A673 (cell line): ENCODE data around the gene ADAMTS2. TPM values are rescaled to one million over a fixed set of nuclear protein-coding genes. Genes with fewer than 3 reads are reported as not detected.

Experiments
- BruUV-seq: library from RNA; stranded (reverse); fragments of 400-500 nt; replicated peaks from 2 replicates; lab custom pipeline; 2021; lab: Mats Ljungman, UMichigan
- CTCF ChIA-PET: fragments of 300-600 bp; sonication (Branson Sonifier 250); formaldehyde crosslinking; loops from one replicate; lab custom pipeline; 2022; ENCODE audit warnings: antibody characterized with exemption; lab: Charles Lee
- POLR2A ChIA-PET: fragments of 300-600 bp; sonication (Branson Sonifier 250); formaldehyde crosslinking; loops from one replicate; lab custom pipeline; 2022; ENCODE audit warnings: antibody characterized with exemption; ENCODE audit not compliant: low non-redundant PET; lab: Charles Lee
- DNase-seq: peaks from one replicate; pipeline ENCODE4 v3.0.0-alpha.2; 2015; ENCODE audit warnings: low spot score
- H3K27ac ChIP-seq: fragments of 200-600 bp; sonication (generic); 2 replicates; pipeline ENCODE4 v1.5.1; 2016; ENCODE audit warnings: mixed run types, low read depth, mild to moderate bottlenecking, mixed read lengths, antibody characterized with exemption, low read length; ENCODE audit not compliant: poor library complexity, severe bottlenecking
- H3K27me3 ChIP-seq: fragments of 200-600 bp; sonication (generic); replicated peaks from 2 replicates; pipeline ENCODE4 v1.6.1; 2017; ENCODE audit warnings: mixed run types, low read depth, mild to moderate bottlenecking, mixed read lengths, antibody characterized with exemption, low read length; ENCODE audit not compliant: insufficient read depth, poor library complexity
- H3K36me3 ChIP-seq: fragments of 200-600 bp; sonication (generic); 2 replicates; pipeline ENCODE4 v1.6.1; 2016; ENCODE audit warnings: mixed run types, mild to moderate bottlenecking, mixed read lengths, antibody characterized with exemption, low read length; ENCODE audit not compliant: insufficient read depth, poor library complexity, severe bottlenecking
- H3K4me1 ChIP-seq: fragments of 200-600 bp; sonication (generic); 2 replicates; pipeline ENCODE4 v1.6.1; 2017; ENCODE audit warnings: mixed run types, mild to moderate bottlenecking, mixed read lengths, antibody characterized with exemption, low read length; ENCODE audit not compliant: insufficient read depth, poor library complexity, severe bottlenecking
- H3K4me3 ChIP-seq: fragments of 200-600 bp; sonication (generic); 2 replicates; pipeline ENCODE4 v1.5.1; 2016; ENCODE audit warnings: low read depth, mixed run types, mild to moderate bottlenecking, mixed read lengths, low read length; ENCODE audit not compliant: poor library complexity, severe bottlenecking
- H3K9me3 ChIP-seq: fragments of 200-600 bp; sonication (generic); 2 replicates; pipeline ENCODE4 v1.6.1; 2016; ENCODE audit warnings: mixed run types, low read depth, mild to moderate bottlenecking, mixed read lengths, antibody characterized with exemption, low read length; ENCODE audit not compliant: poor library complexity, severe bottlenecking
- CTCF ChIP-seq: fragments of 300-800, 200-600 bp; sonication (generic); conservative IDR thresholded peaks from 2 replicates; pipeline ENCODE4 v1.5.1; 2017; ENCODE audit warnings: low read depth, mild to moderate bottlenecking, antibody characterized with exemption, low read length, moderate library complexity, mixed read lengths
- EZH2 ChIP-seq: fragments of 200-600 bp; sonication (generic); IDR thresholded peaks from 2 replicates; pipeline ENCODE4 v1.6.1; 2017; ENCODE audit warnings: borderline replicate concordance, low read depth, mild to moderate bottlenecking, mixed read lengths, antibody characterized with exemption, low read length; ENCODE audit not compliant: poor library complexity, severe bottlenecking
- intact Hi-C: fragments of 100-400 bp; cut with micrococcal nuclease; formaldehyde crosslinking; loops from one replicate; pipeline ENCODE4 v1.10.0; 2022; ENCODE audit not compliant: unreplicated experiment
- total RNA-seq: library from RNA; stranded (reverse); gene quantifications from 2 replicates; pipeline ENCODE4 v1.2.3, GENCODE V29; 2021

The ADAMTS2 gene
- total RNA-seq, 1 experiment from 2014 or later, result 0.39 TPM

- DNase-seq, result no peak
- TF ChIP-seq EZH2 (no peak), CTCF (no peak)
- CTCF ChIA-PET, result no interaction called here
- H3K4me1 ChIP-seq, result no peaks in the 10 kb centered on the region
- H3K27me3 ChIP-seq, result no peaks in the 10 kb centered on the region
- H3K9me3 ChIP-seq, result no peaks in the 10 kb centered on the region
- H3K4me3 ChIP-seq, result no peak overlapping the region
- intact Hi-C loops, result no loop called here
- no peak overlapping the region for H3K27ac ChIP-seq
- POLR2A ChIA-PET, result no interaction called here
- H3K36me3 ChIP-seq, result no peaks in the 10 kb centered on the region
- no TSS peak for BruUV-seq
These were observed 89.5 kb downstream of the ADAMTS2 start for GRCh38 chr5:179255527-179256327.

- CTCF ChIA-PET, result no interaction called here
- Histone ChIP-seq H3K36me3 (no peaks in the 10 kb centered on the region), H3K27me3 (peaks cover 1% of the 10 kb centered on the region), H3K27ac (no peak overlapping the region), H3K9me3 (no peaks in the 10 kb centered on the region), H3K4me3 (no peak overlapping the region), H3K4me1 (no peaks in the 10 kb centered on the region)
- intact Hi-C loops, result no loop called here
- TF ChIP-seq EZH2 (no peak), CTCF (no peak)
- DNase-seq, result no peak
- BruUV-seq, result no TSS peak
- POLR2A ChIA-PET, result no interaction called here
These were observed 90.5 kb downstream of the ADAMTS2 start for GRCh38 chr5:179254638-179255271.

GRCh38 chr5:179253730-179254129 lies 91.5 kb downstream of the ADAMTS2 start:
- Histone ChIP-seq H3K36me3 (no peaks in the 10 kb centered on the region), H3K4me3 (no peak overlapping the region), H3K9me3 (no peaks in the 10 kb centered on the region), H3K27ac (no peak overlapping the region), H3K4me1 (no peaks in the 10 kb centered on the region), H3K27me3 (peaks cover 3% of the 10 kb centered on the region)
- intact Hi-C loops, result no loop called here
- ChIA-PET CTCF (no interaction called here), POLR2A (no interaction called here)
- DNase-seq, result no peak
- TF ChIP-seq EZH2, result no peak
- TF ChIP-seq CTCF, result no peak
- BruUV-seq, result no TSS peak
